ENCODE measurements around the gene NLGN1. TPM values are rescaled to one million over a fixed set of nuclear protein-coding genes. Genes with fewer than 3 reads are reported as not detected.

Gene NLGN1
- total and polyA plus RNA-seq, 12 donors: 0.13 to 3.7 (median 0.84) TPM

DNA sequence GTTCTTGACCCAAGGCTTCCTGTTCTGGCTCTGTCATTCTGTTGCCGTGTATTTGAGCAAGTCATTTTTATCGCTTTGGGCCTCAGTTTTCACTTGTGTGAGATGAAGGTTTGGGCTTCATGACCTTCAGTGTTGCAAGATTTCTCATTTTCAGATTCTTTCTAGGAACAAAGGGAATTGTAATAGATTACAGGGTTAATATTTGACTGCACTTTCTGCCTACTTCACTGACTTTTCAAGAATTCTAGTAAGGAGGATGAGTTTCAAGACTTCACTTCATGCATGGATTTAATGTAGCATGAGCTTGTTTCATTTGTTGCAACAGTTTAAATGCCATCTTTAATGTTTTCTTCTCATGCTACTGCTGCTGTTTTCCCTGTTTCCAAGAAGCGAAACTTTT lies 226.5 kb downstream of the NLGN1 start:
- DNase-seq: no peak
- Histone ChIP-seq H3K27ac (no peak overlapping the region), H3K4me3 (no peak overlapping the region), H3K9me3 (replicated peaks in 1 of 3) (no peaks in the 10 kb centered on the region), H3K27me3 (no peaks in the 10 kb centered on the region), H3K36me3 (replicated peaks in 1 of 2) (no peaks in the 10 kb centered on the region), H3K4me1 (replicated peaks in 1 of 2) (no peaks in the 10 kb centered on the region)
- WGBS, 4 donors: 69 to 76% (median 75%) methylated on average over 3 of the region's 3 CpGs
- intact Hi-C loops (cut with DNase I): no loop called here
- TF ChIP-seq, protein P1, sequence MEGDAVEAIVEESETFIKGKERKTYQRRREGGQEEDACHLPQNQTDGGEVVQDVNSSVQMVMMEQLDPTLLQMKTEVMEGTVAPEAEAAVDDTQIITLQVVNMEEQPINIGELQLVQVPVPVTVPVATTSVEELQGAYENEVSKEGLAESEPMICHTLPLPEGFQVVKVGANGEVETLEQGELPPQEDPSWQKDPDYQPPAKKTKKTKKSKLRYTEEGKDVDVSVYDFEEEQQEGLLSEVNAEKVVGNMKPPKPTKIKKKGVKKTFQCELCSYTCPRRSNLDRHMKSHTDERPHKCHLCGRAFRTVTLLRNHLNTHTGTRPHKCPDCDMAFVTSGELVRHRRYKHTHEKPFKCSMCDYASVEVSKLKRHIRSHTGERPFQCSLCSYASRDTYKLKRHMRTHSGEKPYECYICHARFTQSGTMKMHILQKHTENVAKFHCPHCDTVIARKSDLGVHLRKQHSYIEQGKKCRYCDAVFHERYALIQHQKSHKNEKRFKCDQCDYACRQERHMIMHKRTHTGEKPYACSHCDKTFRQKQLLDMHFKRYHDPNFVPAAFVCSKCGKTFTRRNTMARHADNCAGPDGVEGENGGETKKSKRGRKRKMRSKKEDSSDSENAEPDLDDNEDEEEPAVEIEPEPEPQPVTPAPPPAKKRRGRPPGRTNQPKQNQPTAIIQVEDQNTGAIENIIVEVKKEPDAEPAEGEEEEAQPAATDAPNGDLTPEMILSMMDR (IDR thresholded peaks at IDR 0.05): no peak
- no peak for TF ChIP-seq POLR2A (IDR thresholded peaks at IDR 0.05)

DNA sequence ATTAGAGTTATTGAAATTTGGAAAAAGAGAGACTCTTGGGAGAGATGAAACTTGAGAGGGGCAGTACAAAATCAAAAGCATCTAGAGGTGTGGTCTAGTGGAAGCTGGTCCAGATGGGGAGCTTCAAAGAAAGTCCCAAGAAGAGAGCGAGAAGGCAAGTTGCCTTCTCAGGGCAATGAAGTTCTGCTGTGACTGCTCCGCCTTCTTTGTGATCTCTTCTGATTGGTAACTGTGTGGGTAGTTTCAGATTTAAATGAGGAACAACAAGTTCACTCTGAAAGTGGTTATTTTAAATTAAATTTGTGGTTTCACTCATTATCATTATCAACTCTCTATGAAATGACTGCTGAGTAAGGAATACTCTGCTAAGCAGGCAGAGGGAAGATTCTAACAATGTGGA lies 233.3 kb downstream of the NLGN1 start:
- 78 to 93% (median 85%) methylated on average over 2 of the region's 2 CpGs for WGBS, 4 donors
- Histone ChIP-seq H3K36me3 (replicated peaks in 1 of 2) (no peaks in the 10 kb centered on the region), H3K9me3 (replicated peaks in 1 of 3) (no peaks in the 10 kb centered on the region), H3K4me1 (replicated peaks in 1 of 2) (no peaks in the 10 kb centered on the region), H3K4me3 (no peak overlapping the region), H3K27me3 (no peaks in the 10 kb centered on the region), H3K27ac (no peak overlapping the region)
- TF ChIP-seq, protein P1 (IDR thresholded peaks at IDR 0.05): no peak
- TF ChIP-seq POLR2A (IDR thresholded peaks at IDR 0.05): no peak
- DNase-seq: no peak
- intact Hi-C loops (cut with DNase I): no loop called here

DNA sequence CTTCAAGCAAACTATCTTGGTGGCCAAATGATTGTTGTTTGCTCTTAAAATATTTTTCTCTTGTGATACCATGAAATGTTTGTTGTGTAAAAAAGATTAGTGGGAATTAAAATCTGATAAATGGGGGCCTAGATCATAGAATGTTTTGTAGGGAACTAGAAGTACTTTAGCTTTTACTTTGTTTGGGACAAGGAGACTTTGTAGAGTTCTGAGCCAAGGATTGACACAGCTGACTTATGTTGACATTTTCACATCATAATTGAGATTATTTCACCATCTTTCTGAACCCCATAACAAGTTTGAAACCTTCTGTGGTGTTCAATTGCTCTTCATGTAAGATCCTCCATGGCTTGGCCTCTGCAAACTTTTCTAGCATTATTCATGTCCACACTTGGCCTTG lies 235.4 kb downstream of the NLGN1 start:
- Histone ChIP-seq H3K4me1 (replicated peaks in 1 of 2) (no peaks in the 10 kb centered on the region), H3K4me3 (no peak overlapping the region), H3K27ac (no peak overlapping the region), H3K36me3 (replicated peaks in 1 of 2) (no peaks in the 10 kb centered on the region), H3K27me3 (no peaks in the 10 kb centered on the region), H3K9me3 (replicated peaks in 1 of 3) (no peaks in the 10 kb centered on the region)
- DNase-seq: no peak
- TF ChIP-seq, protein P1 (IDR thresholded peaks at IDR 0.05): no peak
- TF ChIP-seq POLR2A (IDR thresholded peaks at IDR 0.05): no peak
- intact Hi-C loops (cut with DNase I): no loop called here

DNA sequence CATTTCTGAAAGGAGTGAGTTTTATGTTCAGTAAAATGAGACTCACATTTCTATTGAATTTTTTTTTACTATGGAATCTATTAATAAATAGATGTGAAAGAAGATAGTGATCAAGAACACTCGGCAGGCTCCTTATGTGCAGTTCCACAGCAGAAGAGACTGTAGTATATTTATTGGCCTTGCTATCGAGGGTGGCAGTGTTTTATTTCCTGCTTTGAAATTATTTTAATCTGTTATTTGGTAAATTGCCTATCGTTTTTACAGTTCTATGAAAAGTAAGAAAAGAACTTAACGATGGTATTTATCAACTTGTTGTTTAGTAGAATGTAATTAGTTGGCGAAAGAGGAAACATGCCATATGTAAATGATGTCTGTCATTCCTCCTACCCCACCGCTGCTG lies 238.3 kb downstream of the NLGN1 start:
- 72 to 74% (median 72%) methylated on average over 6 of the region's 6 CpGs for WGBS, 4 donors
- DNase-seq: no peak
- no peak overlapping the region for H3K4me3 ChIP-seq
- H3K27ac ChIP-seq: no peak overlapping the region
- no peaks in the 10 kb centered on the region for H3K27me3 ChIP-seq
- TF ChIP-seq, protein P1 (IDR thresholded peaks at IDR 0.05): no peak
- TF ChIP-seq POLR2A (IDR thresholded peaks at IDR 0.05): no peak
- H3K9me3 ChIP-seq (replicated peaks in 1 of 3): no peaks in the 10 kb centered on the region
- intact Hi-C loops (cut with DNase I): no loop called here
- H3K36me3 ChIP-seq (replicated peaks in 1 of 2): no peaks in the 10 kb centered on the region
- no peaks in the 10 kb centered on the region for H3K4me1 ChIP-seq (replicated peaks in 1 of 2)
